Activated CD8-positive, alpha-beta memory T cell treated with anti-CD3 and anti-CD28 coated beads for 1 hour (primary cell): ENCODE measurements around the gene GAPDHS.

Source experiments
- DNase-seq, 2 donors: peaks; one replicate each; pipeline ENCODE4 v3.0.0-alpha.2; 2020; ENCODE audit warnings: low read depth in 1 of 2; ENCODE audit errors: extremely low read depth in 1 of 2

The GAPDHS gene

DNA sequence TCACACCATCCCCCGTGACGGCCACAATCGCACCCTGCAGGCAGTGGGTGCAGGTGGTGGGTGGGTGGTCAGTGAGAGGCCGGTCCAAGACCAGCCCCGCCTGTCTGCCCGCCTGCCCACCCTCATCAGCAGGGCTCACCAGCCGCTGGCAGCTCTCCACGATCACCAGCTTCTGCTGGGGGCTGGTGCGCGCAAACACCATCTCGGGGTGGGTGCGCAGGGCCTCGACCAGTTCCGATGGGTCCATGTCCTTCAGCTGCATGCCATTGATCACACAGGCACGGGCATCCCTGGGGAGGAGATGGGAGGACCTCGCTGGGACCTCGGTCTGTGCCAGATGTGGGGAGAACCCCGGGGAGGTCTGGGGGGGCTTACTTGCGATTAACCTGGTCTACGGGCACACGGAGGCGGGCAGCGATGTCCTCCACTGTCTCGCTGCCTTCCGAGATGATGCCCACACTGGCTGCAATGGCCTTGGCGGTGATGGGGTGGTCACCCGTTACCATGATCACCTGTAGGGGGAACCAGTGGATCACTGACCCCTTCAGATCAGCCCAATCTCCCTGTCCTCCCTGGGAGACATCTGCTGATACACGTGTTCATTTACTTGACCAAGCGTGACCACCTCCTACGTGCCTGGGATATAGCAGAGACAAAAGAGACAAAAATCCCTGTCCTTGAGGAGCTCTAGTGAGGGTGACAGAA is 22.2 kb downstream of the GAPDHS start:
- no peak for DNase-seq

DNA sequence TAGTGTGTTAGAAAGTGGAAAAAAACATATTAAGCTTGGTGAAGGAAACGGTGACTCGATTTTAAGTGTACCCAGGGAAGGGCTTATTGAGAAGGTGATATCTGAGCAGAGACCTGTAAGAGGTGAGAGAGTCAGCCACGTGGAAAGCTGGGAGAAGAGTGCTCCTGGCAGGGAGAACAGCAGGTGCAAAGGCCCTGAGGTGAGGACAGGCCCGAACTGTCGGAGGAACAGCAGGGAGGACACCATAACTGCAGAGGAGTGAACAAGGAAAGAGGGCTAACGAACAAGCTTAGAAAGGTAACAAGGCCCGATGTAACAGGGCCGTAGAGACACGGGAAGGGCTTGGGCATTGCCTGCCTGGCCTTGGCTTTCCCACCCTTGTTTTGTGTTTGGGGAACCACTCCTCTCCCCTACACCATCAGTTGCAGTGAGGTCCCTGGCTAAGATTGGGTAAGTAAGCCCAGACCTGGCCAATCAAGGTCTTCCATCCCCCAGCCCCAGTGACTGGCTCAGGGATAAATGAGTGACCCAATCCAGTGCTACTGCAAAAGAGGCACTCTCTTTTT is 22.9 kb downstream of the GAPDHS start:
- no peak for DNase-seq

DNA sequence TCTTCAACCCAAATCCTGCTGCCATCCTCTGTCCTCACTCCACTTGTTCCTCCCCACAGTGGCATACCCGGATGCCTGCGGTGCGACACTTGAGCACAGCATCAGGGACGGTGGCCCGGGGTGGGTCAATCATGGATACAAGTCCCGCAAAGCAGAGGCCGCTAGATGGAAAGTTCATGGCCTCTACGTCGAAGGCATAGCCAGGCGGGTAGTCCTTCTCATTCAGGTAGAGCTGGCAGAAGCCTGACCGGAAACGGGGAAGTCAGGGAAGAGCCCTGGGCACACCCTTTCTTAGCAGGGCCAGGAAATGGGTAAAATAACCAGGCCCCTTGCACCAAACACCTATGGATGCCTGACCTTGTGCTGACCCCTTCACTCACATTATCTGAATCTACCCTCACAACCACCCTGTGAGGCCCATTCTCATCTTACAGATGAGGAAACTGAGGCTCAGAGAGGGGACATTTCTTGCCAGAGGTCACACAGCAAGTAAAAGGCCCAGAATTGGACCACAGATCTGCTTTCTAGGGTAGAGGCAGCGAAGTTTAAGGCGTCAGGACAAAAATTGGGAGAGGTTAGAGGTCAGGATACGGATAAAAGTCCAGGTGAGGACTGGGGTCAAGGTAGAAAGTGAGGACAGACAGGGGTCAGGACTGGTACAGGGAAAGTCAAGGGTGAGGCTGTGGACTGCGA is 23.7 kb downstream of the GAPDHS start:
- no peak for DNase-seq

DNA sequence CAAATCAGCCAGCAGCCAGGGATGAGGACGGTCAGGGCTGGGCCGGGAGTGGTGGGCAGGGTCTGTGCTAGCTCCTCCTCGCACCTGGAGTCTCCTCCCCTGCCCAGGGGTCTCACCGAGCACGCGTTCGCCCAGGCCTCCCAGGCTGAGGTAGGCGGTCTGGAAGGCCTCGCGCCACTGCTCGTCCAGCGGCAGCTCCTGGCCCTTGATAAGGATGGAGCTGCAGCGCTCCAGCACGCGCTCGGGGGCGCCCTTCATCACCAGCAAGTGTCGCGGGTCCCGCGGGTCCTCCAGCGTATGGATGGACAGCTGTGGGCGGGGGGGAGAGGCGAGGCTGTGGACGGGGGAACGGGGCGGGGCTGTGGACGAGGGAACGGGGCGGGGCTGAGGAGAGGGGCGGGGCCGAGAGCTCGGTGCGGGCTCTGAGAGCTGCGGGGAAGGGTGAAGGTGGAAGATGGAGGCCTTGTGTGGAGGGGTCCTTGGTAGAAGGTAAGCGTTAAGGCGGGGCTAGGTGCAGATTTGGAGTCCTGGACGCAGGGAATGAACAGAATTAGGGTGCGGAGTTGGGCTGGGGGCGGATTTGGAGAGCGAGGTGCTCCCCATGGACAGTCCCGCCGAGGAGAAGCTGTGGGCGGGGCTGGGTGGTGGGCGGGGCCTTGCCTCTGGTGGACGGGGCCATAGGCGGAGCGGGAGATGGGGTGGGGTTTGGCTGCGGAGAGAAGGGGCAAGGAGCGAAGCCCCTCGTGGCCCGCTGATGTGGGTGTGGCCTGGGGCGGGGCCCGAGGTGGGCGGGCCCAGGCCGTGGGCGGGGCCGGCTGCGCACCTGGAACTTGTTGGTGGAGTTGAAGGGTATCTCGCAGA is 24.5 kb downstream of the GAPDHS start:
- peak in 1 of 2 donors; percentile 30 for DNase-seq

DNA sequence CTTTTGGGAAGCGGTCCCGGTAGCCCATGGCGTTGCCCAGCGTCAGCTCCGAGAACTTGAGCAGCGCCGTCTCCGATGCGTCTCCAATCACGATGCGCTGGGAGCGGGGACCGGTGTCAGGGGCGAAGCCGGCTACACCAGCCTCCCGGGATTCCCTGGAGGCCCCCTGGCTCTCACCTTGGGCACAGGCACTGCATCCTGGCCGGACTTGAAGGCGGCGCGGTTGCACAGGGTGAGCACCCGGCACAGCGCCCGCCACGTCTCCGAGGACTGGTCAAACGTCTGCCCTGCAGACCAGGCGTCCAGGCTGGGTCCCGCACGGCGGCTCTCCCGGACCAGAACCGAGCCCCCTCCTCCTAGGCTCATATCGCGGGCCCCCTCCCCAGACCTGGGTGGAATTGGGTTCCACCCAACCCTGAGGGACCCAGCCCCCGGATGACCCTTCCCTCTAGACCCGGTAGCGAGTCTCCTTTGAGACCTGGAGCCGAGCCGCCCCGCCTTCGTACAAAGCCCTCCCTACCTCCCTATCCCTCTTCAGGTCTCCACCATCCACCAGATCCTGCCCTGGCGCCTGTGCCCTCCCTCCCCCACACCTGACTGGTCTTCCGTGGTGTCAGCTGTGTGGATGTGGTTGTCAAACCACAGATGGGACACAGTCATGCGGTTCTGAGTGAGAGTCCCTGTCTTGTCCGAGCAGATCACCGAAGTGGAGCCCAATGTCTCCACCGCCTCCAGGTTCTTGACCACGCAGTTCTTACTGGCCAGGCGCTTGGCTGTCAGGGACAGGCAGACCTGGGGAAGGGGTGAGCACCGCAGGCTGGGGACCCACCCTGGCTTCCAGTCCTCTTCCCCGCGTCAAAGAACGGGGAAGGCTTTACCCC is 25.4 kb downstream of the GAPDHS start:
- DNase-seq, result no peak

DNA sequence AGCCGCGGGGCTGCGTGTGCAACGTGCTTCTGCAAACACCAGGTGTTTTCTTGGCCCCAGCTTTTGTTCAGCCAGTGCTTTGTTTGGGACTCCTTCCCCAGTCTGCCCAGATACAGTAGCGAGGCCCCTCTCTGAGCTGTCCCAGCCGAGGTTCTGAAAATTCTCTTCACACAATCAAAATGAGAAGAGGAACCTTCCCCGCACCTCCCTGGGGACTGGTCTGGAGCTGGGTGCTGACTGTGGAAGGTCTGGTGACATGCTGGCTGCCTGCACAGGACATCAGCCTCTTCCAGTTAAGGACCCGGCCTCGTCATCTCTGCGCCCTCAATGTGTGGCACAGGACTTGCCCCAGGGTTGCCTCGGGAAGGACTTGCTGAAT is 26.0 kb downstream of the GAPDHS start:
- no peak for DNase-seq

DNA sequence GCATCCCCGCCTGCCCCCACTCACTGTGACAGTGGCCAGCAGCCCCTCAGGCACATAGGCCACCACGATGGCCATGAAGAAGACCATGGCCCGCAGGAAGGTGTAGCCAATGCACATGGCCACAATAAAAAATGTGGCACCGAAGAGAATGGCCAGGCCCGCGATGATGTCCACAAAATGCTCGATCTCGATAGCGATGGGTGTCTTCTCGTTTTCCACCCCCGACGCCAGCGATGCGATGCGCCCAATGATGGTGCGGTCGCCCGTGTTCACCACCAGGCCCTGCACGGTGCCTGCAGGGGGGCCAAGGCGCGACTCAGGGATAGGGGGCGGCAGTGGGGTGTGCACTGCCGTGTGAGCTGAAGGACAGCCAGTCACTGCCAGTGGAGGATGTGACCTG is 26.5 kb downstream of the GAPDHS start:
- no peak for DNase-seq

DNA sequence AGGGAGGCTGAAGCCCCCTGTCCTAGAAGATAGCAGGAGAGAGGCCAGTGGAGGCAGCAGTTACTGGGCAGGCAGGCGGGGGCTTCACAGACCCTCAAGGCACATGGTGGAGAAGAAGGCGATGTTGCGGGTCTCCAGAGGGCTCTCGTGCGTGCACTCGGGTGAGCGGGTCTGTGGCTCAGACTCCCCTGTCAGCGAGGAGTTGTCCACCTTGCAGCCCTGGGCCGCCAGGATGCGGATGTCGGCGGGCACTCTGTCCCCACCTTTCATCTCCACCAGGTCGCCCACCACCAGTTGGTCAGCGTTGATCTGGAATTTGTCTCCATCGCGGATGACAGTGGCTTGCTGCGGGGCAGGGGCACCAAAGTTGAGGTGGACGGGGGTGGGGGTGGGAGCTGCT is 27.0 kb downstream of the GAPDHS start:
- DNase-seq, result no peak

DNA sequence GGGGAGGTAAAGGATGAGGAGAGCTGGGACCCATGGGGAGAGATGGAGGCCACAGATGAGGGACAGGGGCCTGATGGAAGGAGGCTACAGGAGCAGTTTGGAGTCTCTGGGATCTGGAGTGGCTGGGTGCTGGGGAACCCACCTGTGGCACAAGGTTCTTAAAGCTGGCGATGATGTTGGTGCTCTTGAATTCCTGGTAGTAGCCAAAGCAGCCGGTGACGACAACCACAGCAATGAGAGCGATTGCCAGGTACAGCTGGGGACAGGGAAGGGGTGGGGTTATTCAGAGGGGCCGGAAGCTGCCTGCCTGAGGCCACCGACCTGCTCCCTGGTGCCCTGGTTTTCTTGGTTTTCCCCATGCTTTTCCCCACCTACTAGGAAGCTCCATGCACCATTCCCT is 27.4 kb downstream of the GAPDHS start:
- DNase-seq, result no peak

DNA sequence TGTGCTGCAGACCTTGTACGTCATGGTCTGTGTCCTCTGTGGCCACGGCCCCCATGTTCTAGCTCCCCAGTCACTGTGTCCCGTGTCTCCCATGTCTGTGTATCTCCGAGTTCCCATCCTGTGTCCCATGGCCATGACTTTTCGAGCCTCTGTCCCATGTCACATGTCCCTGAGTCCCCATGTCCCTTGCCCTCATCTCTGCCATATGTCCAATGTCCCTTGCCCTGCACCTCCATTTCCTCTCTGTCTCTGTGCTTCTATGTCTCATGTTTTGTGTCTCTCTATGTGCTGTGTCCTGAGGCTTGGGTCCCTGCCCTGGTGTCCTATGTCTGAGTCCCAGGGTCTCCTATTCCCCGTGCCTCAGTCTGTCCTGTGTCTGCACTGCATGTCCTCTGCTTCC is 28.2 kb downstream of the GAPDHS start:
- DNase-seq, result no peak

DNA sequence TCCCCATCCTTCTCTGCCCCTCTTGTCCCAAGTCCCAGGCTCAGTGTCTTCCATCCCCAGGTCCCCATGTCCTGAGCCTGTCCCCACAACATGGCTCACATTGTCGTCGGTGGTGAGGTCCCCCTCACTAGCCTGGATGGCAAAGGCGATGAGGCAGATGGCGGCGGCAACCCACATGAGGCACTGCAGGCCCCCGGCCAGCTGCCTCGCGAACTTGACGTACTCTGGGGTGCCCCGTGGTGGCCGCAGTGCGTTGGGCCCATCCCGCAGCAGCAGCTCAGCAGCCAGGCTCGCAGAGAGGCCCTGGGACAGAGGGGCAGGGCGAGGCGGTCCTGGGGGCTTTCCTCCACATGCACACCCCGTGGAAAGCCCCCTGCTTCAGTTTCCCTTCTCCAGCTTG is 29.1 kb downstream of the GAPDHS start:
- DNase-seq, result no peak

DNA sequence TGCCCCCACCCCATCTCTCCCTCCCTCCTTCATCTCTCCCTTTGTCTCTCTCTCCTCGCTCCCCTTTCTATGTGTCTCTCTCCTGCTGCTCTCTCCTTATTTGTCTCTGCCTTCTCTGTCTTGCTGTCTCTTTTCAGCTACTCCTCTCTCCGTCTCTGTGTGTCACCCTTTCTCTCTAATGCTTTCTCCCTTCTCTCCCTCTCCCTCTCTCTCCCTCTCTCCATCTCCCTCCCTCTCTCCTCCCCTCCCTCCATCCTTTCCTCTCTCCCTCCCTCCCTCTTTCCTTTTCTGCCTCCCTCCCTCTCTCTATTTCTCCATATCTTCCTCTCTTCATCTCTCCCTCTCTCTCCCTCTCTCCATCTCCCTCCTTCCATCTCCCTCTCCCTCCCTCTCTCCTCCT is 29.5 kb downstream of the GAPDHS start:
- DNase-seq, result no peak

DNA sequence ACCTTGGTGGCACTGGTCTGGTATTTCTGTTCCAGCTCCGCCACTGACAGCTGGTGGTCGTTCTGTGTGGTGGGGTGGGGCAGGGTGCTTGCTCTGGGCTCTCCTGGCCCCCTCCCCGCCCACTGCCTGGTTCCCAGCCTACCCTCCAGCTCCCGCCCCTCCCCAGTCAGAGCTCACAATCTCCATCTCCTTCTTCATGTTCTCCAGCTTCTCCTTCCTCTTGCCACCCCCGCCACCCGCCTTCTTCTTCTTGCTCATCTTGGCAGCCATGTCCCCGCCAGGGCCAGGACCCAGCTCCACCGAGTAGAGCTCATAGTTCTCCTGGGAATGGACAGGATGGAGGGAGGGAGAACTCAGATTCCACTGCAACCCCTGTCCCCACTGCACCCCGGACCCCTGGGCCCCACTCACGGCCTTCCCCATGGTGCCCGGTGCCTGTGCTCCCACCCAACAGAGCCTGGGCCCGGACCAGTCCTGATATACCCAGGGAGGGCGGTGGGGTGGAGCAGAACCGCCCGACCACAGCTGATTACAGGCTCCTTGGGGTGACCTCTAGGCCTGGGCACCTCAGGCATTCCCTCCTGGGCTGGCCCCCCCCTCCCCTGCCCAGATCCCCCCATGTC is 30.1 kb downstream of the GAPDHS start, which contains the start of gene ATP4A:
ATP4A (minus strand) TSS at position 452 of the 623 bp plus-strand sequence; CDS start at position 423, 29 bp downstream.
- DNase-seq, result no peak

DNA sequence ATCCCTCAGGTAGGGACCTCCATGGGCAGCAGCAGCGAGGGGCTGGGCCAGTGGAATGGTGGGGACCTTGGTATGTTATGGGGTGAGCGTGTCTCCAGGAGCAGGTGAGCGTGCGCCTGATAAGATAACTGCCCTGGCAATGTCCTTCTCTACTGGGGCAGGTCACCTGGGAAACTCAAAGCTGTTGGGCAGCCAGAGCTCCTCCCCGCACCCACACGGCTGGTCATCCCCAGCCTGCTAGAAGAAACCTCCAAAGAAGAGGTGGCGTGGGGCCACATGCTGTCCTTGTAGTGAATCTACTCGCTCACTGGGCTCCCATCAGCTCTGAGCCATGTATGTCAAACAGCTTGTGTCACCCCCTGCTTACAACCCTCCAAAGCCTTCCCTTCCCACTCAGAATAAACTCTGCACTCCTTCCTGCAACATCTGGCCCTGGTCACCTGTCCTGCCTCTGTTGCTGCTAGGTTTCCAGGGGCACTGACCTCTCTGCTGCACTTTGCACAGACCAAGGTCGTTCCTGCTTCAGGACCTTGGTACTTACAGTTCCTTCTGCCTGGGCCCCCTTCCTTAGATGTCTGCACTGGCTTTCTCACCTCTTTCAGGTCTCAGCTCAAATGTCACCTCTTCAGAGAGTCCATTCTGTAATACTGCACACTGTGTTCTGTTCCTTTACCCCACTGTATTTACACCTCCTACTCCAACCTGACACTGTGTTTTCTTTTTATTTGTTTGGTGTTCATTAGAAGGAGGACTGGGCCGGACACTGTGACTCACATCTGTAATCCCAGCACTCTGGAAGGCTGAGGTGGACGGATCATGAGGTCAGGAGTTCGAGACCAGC is 32.0 kb downstream of the GAPDHS start:
- no peak for DNase-seq

DNA sequence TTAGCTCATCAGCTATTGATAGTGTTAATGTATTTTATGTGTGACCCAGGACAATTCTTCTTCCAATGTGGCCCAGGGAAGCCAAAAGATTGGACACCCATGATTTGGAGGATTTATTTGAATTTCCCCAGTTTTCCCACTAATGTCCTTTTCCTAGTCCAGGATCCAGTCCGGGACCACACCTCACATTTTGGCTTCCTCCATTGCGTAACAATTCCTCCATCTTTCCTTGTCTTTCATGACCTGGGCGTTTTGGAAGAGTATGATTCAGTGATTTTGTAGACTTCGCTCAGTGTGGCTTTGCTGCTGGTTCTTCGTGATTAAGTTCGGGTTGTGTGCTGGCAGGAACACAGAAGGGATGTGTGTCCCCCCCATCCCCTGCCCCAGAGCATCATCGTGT is 33.5 kb downstream of the GAPDHS start:
- DNase-seq, result no peak

DNA sequence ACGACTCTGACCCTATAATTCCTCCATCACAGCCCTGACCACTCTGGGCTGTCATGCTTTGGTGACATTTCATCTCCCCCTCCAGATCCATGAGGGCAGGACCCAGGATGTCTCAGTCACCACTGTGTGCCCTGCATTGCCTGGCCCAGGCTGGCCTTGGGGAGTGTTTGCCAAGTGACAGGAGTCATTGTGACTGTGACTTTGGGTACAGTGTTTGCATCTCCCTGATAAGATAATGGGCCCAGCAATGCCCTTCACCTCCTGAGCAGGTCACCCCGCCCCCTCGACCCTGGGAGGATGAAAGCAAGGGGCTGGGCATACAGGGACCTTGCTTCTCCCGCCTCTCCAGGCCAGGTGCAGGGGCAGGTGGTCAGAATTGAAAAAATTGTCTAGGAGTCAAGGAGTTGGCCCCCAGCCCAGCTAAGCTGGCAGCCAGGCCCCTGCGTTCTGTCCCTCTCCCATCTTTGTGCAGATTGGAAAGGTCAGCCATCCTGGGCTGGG is 36.1 kb downstream of the GAPDHS start:
- DNase-seq, result no peak

DNA sequence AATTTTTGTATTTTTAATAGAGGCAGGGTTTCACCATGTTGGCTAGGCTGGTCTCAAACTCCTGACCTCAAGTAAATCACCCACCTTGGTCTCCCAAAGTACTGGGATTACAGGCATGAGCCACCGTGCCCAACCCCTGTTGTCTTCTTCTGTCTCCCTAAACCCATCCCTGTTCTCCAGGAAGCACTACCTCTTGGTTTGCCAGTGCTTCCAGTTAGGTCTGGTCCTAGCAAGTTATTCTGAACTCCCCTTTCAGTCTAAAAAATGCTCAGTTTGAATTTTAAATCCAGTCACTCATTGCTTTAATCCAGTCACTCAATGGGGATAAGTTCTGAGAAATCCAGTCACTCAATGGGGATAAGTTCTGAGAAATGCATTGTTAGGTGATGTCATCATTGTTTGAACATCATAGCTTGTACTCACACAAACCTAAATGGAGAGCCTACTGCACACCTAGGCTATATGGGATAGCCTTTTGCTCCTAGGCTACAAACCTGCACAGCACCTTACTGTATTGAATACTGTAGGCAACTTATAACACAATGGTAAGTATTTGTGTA is 38.2 kb downstream of the GAPDHS start:
- DNase-seq, result no peak

DNA sequence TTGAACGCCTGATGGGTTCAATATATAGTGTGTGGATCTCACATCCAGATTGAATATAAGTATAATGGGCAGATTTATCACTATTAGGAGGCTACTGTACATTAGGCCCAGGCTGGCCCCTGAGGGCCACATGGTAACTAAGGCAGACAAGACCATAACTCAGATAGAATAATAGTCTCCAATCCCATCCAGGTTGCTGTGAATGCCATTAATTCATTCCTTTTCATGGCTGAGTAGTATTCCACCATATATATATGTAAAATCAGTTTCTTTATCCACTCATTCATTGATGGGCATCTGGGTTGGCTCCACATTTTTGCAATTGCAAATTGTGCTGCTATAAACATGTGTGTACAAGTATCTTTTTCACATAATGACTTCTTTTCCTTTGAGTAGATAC is 44.7 kb downstream of the GAPDHS start:
- no peak for DNase-seq

DNA sequence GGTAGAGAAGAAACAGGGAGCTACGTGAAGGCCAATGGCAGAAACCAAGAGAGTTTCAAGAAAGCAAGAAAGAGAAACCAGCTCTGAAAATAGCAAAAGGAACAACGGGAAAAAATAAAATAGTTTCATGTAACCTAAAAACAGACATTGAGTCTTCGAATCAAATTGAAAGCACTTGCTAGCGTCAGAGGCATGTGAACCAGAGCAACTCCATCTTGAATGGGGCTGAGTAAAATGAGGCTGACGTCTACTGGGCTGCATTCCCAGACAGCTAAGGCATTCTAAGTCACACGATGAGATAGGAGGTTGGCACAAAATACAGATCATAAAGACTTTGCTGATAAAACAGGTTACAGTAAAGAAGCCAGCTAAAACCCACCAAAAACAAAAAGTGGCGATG is 45.5 kb downstream of the GAPDHS start:
- no peak for DNase-seq
